OCI-LY1 (cell line): Measurements from ENCODE around the gene TOMM7.
"Not testable (repeated sequence)": the region's sequence is repeated elsewhere in the genome, so short reads cannot be mapped to it uniquely, and the experiment has no call there.

Experiments
- H2AFZ ChIP-seq: fragments of 200-600 bp; sonication (generic), shearing (Covaris generic); 2 replicates; pipeline ENCODE4 v1.6.0; 2014; ENCODE audit warnings: antibody characterized with exemption, mild to moderate bottlenecking, low read length
- H3F3A ChIP-seq: fragments of 200-600 bp; sonication (generic), shearing (Covaris generic); 2 replicates; pipeline ENCODE4 v1.6.0; 2014; ENCODE audit warnings: mild to moderate bottlenecking, antibody characterized with exemption, low read length, moderate library complexity; ENCODE audit not compliant: insufficient read depth
- H3K27ac ChIP-seq: fragments of 200-600 bp; sonication (generic); 2 replicates; pipeline ENCODE4 v1.5.1; 2014; ENCODE audit warnings: low read length, mixed run types, mild to moderate bottlenecking, low read depth; ENCODE audit not compliant: poor library complexity, severe bottlenecking
- H3K27me3 ChIP-seq: fragments of 200-600 bp; sonication (generic); 2 replicates; pipeline ENCODE4 v1.6.0; 2014; ENCODE audit warnings: antibody characterized with exemption, mild to moderate bottlenecking, low read length, moderate library complexity; ENCODE audit not compliant: insufficient read depth
- H3K36me3 ChIP-seq: fragments of 200-600 bp; sonication (generic); 2 replicates; pipeline ENCODE4 v1.6.1; 2014; ENCODE audit warnings: mild to moderate bottlenecking, antibody characterized with exemption, low read length, moderate library complexity, mixed read lengths; ENCODE audit not compliant: insufficient read depth
- H3K4me1 ChIP-seq: fragments of 200-600 bp; sonication (generic); 2 replicates; pipeline ENCODE4 v1.5.1; 2014; ENCODE audit warnings: mild to moderate bottlenecking, low read length, moderate library complexity; ENCODE audit not compliant: insufficient read depth, severe bottlenecking
- H3K4me2 ChIP-seq: fragments of 200-600 bp; sonication (generic), shearing (Covaris generic); 2 replicates; pipeline ENCODE4 v1.6.1; 2014; ENCODE audit warnings: low read length
- H3K4me3 ChIP-seq: fragments of 200-600 bp; sonication (generic); 2 replicates; pipeline ENCODE4 v1.5.1; 2014; ENCODE audit warnings: low read length, low read depth, mild to moderate bottlenecking, mixed read lengths; ENCODE audit not compliant: poor library complexity, severe bottlenecking
- H3K79me2 ChIP-seq: fragments of 200-600 bp; shearing (Covaris generic); 2 replicates; pipeline ENCODE4 v1.6.1; 2016; ENCODE audit warnings: mixed run types, low read length, mixed read lengths; ENCODE audit not compliant: insufficient read depth
- H3K9ac ChIP-seq: fragments of 200-600 bp; sonication (generic), shearing (Covaris generic); 2 replicates; pipeline ENCODE4 v1.6.1; 2014; ENCODE audit warnings: mild to moderate bottlenecking, low read length, mixed read lengths
- H3K9me2 ChIP-seq: fragments of 200-600 bp; sonication (generic), shearing (Covaris generic); 2 replicates; pipeline ENCODE4 v1.6.1; 2014; ENCODE audit warnings: low read depth, mild to moderate bottlenecking, low read length, mixed read lengths
- H3K9me3 ChIP-seq: fragments of 200-600 bp; shearing (Covaris generic); 2 replicates; pipeline ENCODE4 v1.6.1; 2014; ENCODE audit warnings: low read length, mixed read lengths
- H4K20me1 ChIP-seq: fragments of 200-600 bp; sonication (generic), shearing (Covaris generic); 2 replicates; pipeline ENCODE4 v1.6.0; 2016; ENCODE audit warnings: mild to moderate bottlenecking, low read length; ENCODE audit not compliant: insufficient read depth
- CTCF ChIP-seq: fragments of 200-600 bp; sonication (generic), shearing (Covaris generic); IDR thresholded peaks from 2 replicates; pipeline ENCODE4 v1.5.1; 2017; ENCODE audit warnings: mild to moderate bottlenecking, antibody characterized with exemption, low read length, moderate library complexity, mixed read lengths
- EZH2 ChIP-seq: fragments of 200-600 bp; sonication (generic), shearing (Covaris generic); IDR thresholded peaks from 2 replicates; pipeline ENCODE4 v1.8.0; 2017; ENCODE audit warnings: borderline replicate concordance, mixed run types, mild to moderate bottlenecking, antibody characterized with exemption, low read length, moderate library complexity, mixed read lengths

TOMM7 gene

GRCh38 chr7:22837308-22837707 lies 14.7 kb upstream of the TOMM7 start:
- no peaks in the 10 kb centered on the region for H3K9me3 ChIP-seq
- no peaks in the 10 kb centered on the region for H3F3A ChIP-seq
- no peak overlapping the region for H2AFZ ChIP-seq
- no peaks in the 10 kb centered on the region for H3K9me2 ChIP-seq
- TF ChIP-seq EZH2 (no peak), CTCF (no peak)
- H3K4me1 ChIP-seq, result no peaks in the 10 kb centered on the region
- no peaks in the 10 kb centered on the region for H3K36me3 ChIP-seq
- no peak overlapping the region for H3K4me2 ChIP-seq
- no peak overlapping the region for H3K9ac ChIP-seq
- H3K27ac ChIP-seq, result no peak overlapping the region
- H3K27me3 ChIP-seq, result no peaks in the 10 kb centered on the region
- no peaks in the 10 kb centered on the region for H4K20me1 ChIP-seq
- H3K4me3 ChIP-seq, result no peak overlapping the region
- H3K79me2 ChIP-seq, result no peaks in the 10 kb centered on the region

GRCh38 chr7:22836506-22836905 lies 13.9 kb upstream of the TOMM7 start:
- not testable (repeated sequence) for H3F3A ChIP-seq, H3K4me1 ChIP-seq, H3K4me2 ChIP-seq, H2AFZ ChIP-seq, H4K20me1 ChIP-seq, H3K79me2 ChIP-seq, H3K27me3 ChIP-seq, H3K9me3 ChIP-seq, H3K9me2 ChIP-seq, H3K36me3 ChIP-seq, H3K9ac ChIP-seq, H3K4me3 ChIP-seq, H3K27ac ChIP-seq

GRCh38 chr7:22833957-22834356 lies 11.3 kb upstream of the TOMM7 start:
- Histone ChIP-seq H3K9me3 (no peaks in the 10 kb centered on the region), H3K9me2 (no peaks in the 10 kb centered on the region), H3K27me3 (no peaks in the 10 kb centered on the region), H3K4me1 (no peaks in the 10 kb centered on the region), H4K20me1 (no peaks in the 10 kb centered on the region), H3K27ac (no peak overlapping the region), H3K9ac (no peak overlapping the region), H3K4me2 (no peak overlapping the region), H3K79me2 (no peaks in the 10 kb centered on the region), H3F3A (no peaks in the 10 kb centered on the region), H3K4me3 (no peak overlapping the region), H2AFZ (no peak overlapping the region), H3K36me3 (no peaks in the 10 kb centered on the region)
- TF ChIP-seq CTCF (no peak), EZH2 (no peak)

- H3K4me3 ChIP-seq, result no peak overlapping the region
- H3K79me2 ChIP-seq, result no peaks in the 10 kb centered on the region
- no peak overlapping the region for H2AFZ ChIP-seq
- H3K9me3 ChIP-seq, result no peaks in the 10 kb centered on the region
- H3K27ac ChIP-seq, result no peak overlapping the region
- H3K9ac ChIP-seq, result no peak overlapping the region
- no peak overlapping the region for H3K4me2 ChIP-seq
- H3F3A ChIP-seq, result no peaks in the 10 kb centered on the region
- TF ChIP-seq EZH2 (no peak), CTCF (no peak)
- H3K36me3 ChIP-seq, result no peaks in the 10 kb centered on the region
- no peaks in the 10 kb centered on the region for H3K4me1 ChIP-seq
- H3K9me2 ChIP-seq, result no peaks in the 10 kb centered on the region
- no peaks in the 10 kb centered on the region for H3K27me3 ChIP-seq
- H4K20me1 ChIP-seq, result no peaks in the 10 kb centered on the region
These were observed 10.6 kb upstream of the TOMM7 start for GRCh38 chr7:22833113-22833855.
